Smooth muscle cell (in vitro differentiated cells): ENCODE data around the gene IGFBP4. TPM values are rescaled to one million over a fixed set of nuclear protein-coding genes. Genes with fewer than 3 reads are reported as not detected.

Experiments
- DNase-seq: peaks from one replicate; lab custom pipeline; 2025; ENCODE audit not compliant: unreplicated experiment; lab: John Stamatoyannopoulos, UW
- H2AFZ ChIP-seq: fragments of 200-600 bp; sonication (generic); 2 replicates; pipeline ENCODE4 v1.6.0; 2016; ENCODE audit warnings: antibody characterized with exemption, low read depth, mild to moderate bottlenecking
- H3F3A ChIP-seq: fragments of 200-600 bp; sonication (generic); 2 replicates; pipeline ENCODE4 v1.6.0; 2017; ENCODE audit warnings: antibody characterized with exemption, low read depth
- H3K27ac ChIP-seq: fragments of 200-600 bp; sonication (generic); 2 replicates; pipeline ENCODE4 v1.5.1; 2016; ENCODE audit warnings: low read depth, mild to moderate bottlenecking
- H3K27me3 ChIP-seq: fragments of 200-600 bp; sonication (generic); 2 replicates; pipeline ENCODE4 v1.6.1; 2016; ENCODE audit warnings: low read depth, mild to moderate bottlenecking
- H3K36me3 ChIP-seq: fragments of 200-600 bp; sonication (generic); 2 replicates; pipeline ENCODE4 v1.5.1; 2016; ENCODE audit warnings: low read depth
- H3K4me1 ChIP-seq: fragments of 200-600 bp; sonication (generic); 2 replicates; pipeline ENCODE4 v1.5.1; 2016; ENCODE audit warnings: low read depth
- H3K4me2 ChIP-seq: fragments of 200-600 bp; sonication (generic); 2 replicates; pipeline ENCODE4 v1.6.0; 2016; ENCODE audit warnings: mild to moderate bottlenecking
- H3K4me3 ChIP-seq: fragments of 200-600 bp; sonication (generic); 2 replicates; pipeline ENCODE4 v1.5.1; 2016; ENCODE audit warnings: mild to moderate bottlenecking
- H3K79me2 ChIP-seq: fragments of 200-600 bp; sonication (generic); 2 replicates; pipeline ENCODE4 v1.6.0; 2016; ENCODE audit warnings: low read depth, mild to moderate bottlenecking
- H3K9ac ChIP-seq: fragments of 200-600 bp; sonication (generic); 2 replicates; pipeline ENCODE4 v1.6.0; 2016; ENCODE audit warnings: low read depth
- H3K9me3 ChIP-seq: fragments of 200-600 bp; sonication (generic); replicated peaks from 2 replicates; pipeline ENCODE4 v1.5.1; 2016; ENCODE audit warnings: low read depth
- H4K20me1 ChIP-seq: fragments of 200-600 bp; sonication (generic); 2 replicates; pipeline ENCODE4 v1.6.0; 2016; ENCODE audit warnings: low read depth
- CTCF ChIP-seq: fragments of 200-600 bp; sonication (generic); IDR thresholded peaks from 2 replicates; pipeline ENCODE4 v1.5.1; 2017; ENCODE audit warnings: borderline replicate concordance, mild to moderate bottlenecking, antibody characterized with exemption; ENCODE audit not compliant: insufficient read depth, poor library complexity, severe bottlenecking
- WGBS: methylation state at CpG from one replicate; pipeline ENCODE4 v1.1.7; 2016; ENCODE audit warnings: low lambda C conversion rate; 5-methylcytosine and 5-hydroxymethylcytosine counted together
- polyA plus RNA-seq: library from polyadenylated mRNA; unstranded; fragments of >200 nt; fragmentation: Nextera tagmentation; extraction: Ambion mirVana; gene quantifications from 2 replicates; pipeline ENCODE4 v1.2.1, GENCODE V29; 2016
- total RNA-seq: library from RNA; depleted of rRNA; stranded (reverse); fragments of >200 nt; gene quantifications from 2 replicates; pipeline ENCODE4 v1.2.3, GENCODE V29; 2014

Gene IGFBP4
- total and polyA plus RNA-seq, 2 experiments from 2014 or later: 91.0 to 305 TPM

- Histone ChIP-seq H3K4me2 (no peak overlapping the region), H3K79me2 (no peaks in the 10 kb centered on the region), H3F3A (no peaks in the 10 kb centered on the region), H3K36me3 (no peaks in the 10 kb centered on the region), H2AFZ (no peak overlapping the region), H3K9ac (no peak overlapping the region), H3K9me3 (no peaks in the 10 kb centered on the region), H4K20me1 (no peaks in the 10 kb centered on the region), H3K4me3 (no peak overlapping the region), H3K27me3 (no peaks in the 10 kb centered on the region), H3K27ac (no peak overlapping the region), H3K4me1 (peaks cover 3% of the 10 kb centered on the region)
- no peak for TF ChIP-seq CTCF
- DNase-seq: no peak
- 92% methylated on average over 5 of the region's 5 CpGs for WGBS
Observed at GRCh38 chr17:40437095-40437732, 6.0 kb upstream of the IGFBP4 start.

- no peak for TF ChIP-seq CTCF
- no peak overlapping the region for H3K27ac ChIP-seq
- WGBS: 92% methylated on average over 4 of the region's 4 CpGs
Observed at GRCh38 chr17:40440166-40440565, 3.1 kb upstream of the IGFBP4 start.

GRCh38 chr17:40442392-40443195, 656 bp upstream of the IGFBP4 start:
- no peak for TF ChIP-seq CTCF
- Histone ChIP-seq H3K36me3 (no peaks in the 10 kb centered on the region), H3K4me1 (peaks cover 16% of the 10 kb centered on the region), H3K9me3 (no peaks in the 10 kb centered on the region), H3K79me2 (peaks cover 31% of the 10 kb centered on the region), H2AFZ (peak overlapping the region; percentile 85), H3F3A (no peaks in the 10 kb centered on the region), H3K4me2 (peak overlapping the region; percentile 97), H3K4me3 (peak overlapping the region; percentile 54), H4K20me1 (peaks cover 13% of the 10 kb centered on the region), H3K27ac (no peak overlapping the region), H3K9ac (peak overlapping the region; percentile 34), H3K27me3 (no peaks in the 10 kb centered on the region)
- DNase-seq: no peak
- WGBS: 33% methylated on average over 26 of the region's 29 CpGs

More at GRCh38 chr17:40440166-40440565, 3.1 kb upstream of the IGFBP4 start:
- Histone ChIP-seq H4K20me1 (no peaks in the 10 kb centered on the region), H3K4me2 (no peak overlapping the region), H3K4me1 (peaks cover 12% of the 10 kb centered on the region), H3K9ac (no peak overlapping the region), H3F3A (no peaks in the 10 kb centered on the region), H2AFZ (no peak overlapping the region), H3K27me3 (no peaks in the 10 kb centered on the region), H3K4me3 (no peak overlapping the region), H3K9me3 (no peaks in the 10 kb centered on the region), H3K79me2 (peaks cover 11% of the 10 kb centered on the region), H3K36me3 (no peaks in the 10 kb centered on the region)
- DNase-seq: no peak
